Right cardiac atrium (tissue), 5 donors: Measurements from ENCODE around the gene SKA2. TPM values are rescaled to one million over a fixed set of nuclear protein-coding genes. Genes with fewer than 3 reads are reported as not detected.
A peak's percentile ranks its signal among the peaks of the same experiment; 100 is the strongest.
"Not testable (repeated sequence)": the region's sequence is repeated elsewhere in the genome, so short reads cannot be mapped to it uniquely, and the experiment has no call there.

ENCODE experiments used
- ATAC-seq, 2 donors: fragments of 200-7000 bp; cut with Tn5 transposase; one replicate each; pipeline versions ENCODE4 v1.8.0 to v1.9.1; 2020; ENCODE audit warnings: moderate library complexity in 2 of 2, mild to moderate bottlenecking in 1 of 2
- DNase-seq, 3 donors: peaks; one replicate each; pipeline ENCODE4 v3.0.0-alpha.2; 2020
- H3K27ac ChIP-seq: one replicate; pipeline ENCODE4 v1.5.1; 2013; ENCODE audit warnings: mild to moderate bottlenecking, low read length, control low read depth, moderate library complexity
- H3K27me3 ChIP-seq: one replicate; pipeline ENCODE4 v1.6.1; 2013; ENCODE audit not compliant: control insufficient read depth, insufficient read depth
- H3K4me1 ChIP-seq: one replicate; pipeline ENCODE4 v1.6.1; 2013; ENCODE audit warnings: low read length; ENCODE audit not compliant: control insufficient read depth, insufficient read depth
- H3K4me3 ChIP-seq: one replicate; pipeline ENCODE4 v1.5.1; 2013; ENCODE audit warnings: low read length, control low read depth
- H3K9me3 ChIP-seq: one replicate; pipeline ENCODE4 v1.6.1; 2013; ENCODE audit warnings: low read length; ENCODE audit not compliant: control insufficient read depth
- WGBS: extraction: QIAGEN DNeasy Blood & Tissue Kit; methylation state at CpG from one replicate; pipeline ENCODE4 v1.1.7; 2013; 5-methylcytosine and 5-hydroxymethylcytosine counted together
- intact Hi-C, 4 donors: fragments of 100-400 bp; cut with DNase I; formaldehyde crosslinking; loops; one replicate each; pipeline versions ENCODE4 v1.11.0 to v1.14.0; 2022 to 2023
- polyA plus RNA-seq: library from polyadenylated mRNA; stranded (reverse); fragments of 200-250 nt; gene quantifications from one replicate; pipeline ENCODE4 v1.2.3, GENCODE V29; 2013
- total RNA-seq, 4 donors: library from RNA; stranded (reverse); fragmentation: NEBNext Ultra II Directional; extraction: Animal tissue kit (Norgen Biotek cat#: 25700); gene quantifications; one replicate each; pipeline ENCODE4 v1.2.1, GENCODE V29; 2021
- donor health status: healthy with polysubstance abuse.
- donor health status: DM: no; HTN: yes; CAD: no.
- donor health status: DM: no; HTN: no; CAD: no.
- donor health status: DM: no; HTN: yes; CAD: no; lungs with severe emphysema.
- donor health status: DM: yes; HTN: yes; CAD: no.

SKA2 gene
- total and polyA plus RNA-seq, 5 donors, result 29.9 to 44.5 (median 33.1) TPM

- H3K4me3 ChIP-seq, result no peak overlapping the region
- ATAC-seq (no peak), DNase-seq (no peak)
- H3K4me1 ChIP-seq, result no peaks in the 10 kb centered on the region
- H3K27ac ChIP-seq, result no peak overlapping the region
- no peaks in the 10 kb centered on the region for H3K27me3 ChIP-seq
- 94% methylated on average over 1 of the region's 1 CpG for WGBS
- no peaks in the 10 kb centered on the region for H3K9me3 ChIP-seq
- intact Hi-C loops, result no loop called here
These were observed 53.8 kb downstream of the SKA2 start for GRCh38 chr17:59101178-59101577.

- Histone ChIP-seq H3K4me3 (no peak overlapping the region), H3K4me1 (peaks cover 3% of the 10 kb centered on the region), H3K9me3 (no peaks in the 10 kb centered on the region), H3K27me3 (no peaks in the 10 kb centered on the region), H3K27ac (no peak overlapping the region)
- ATAC-seq (no peak), DNase-seq (no peak)
- intact Hi-C loops, result no loop called here
These were observed 57.1 kb downstream of the SKA2 start for GRCh38 chr17:59097876-59098275.

GRCh38 chr17:59094861-59095530 lies 60.0 kb downstream of the SKA2 start:
- WGBS, result 83% methylated on average over 6 of the region's 6 CpGs
- intact Hi-C loops, result no loop called here
- Histone ChIP-seq H3K4me3 (no peak overlapping the region), H3K27ac (no peak overlapping the region), H3K4me1 (peaks cover 3% of the 10 kb centered on the region), H3K27me3 (no peaks in the 10 kb centered on the region), H3K9me3 (no peaks in the 10 kb centered on the region)
- DNase-seq (no peak), ATAC-seq (no peak)

GRCh38 chr17:59093702-59094231 lies 61.2 kb downstream of the SKA2 start:
- Histone ChIP-seq H3K4me1 (peaks cover 3% of the 10 kb centered on the region), H3K27me3 (no peaks in the 10 kb centered on the region), H3K9me3 (no peaks in the 10 kb centered on the region), H3K27ac (no peak overlapping the region), H3K4me3 (peak overlapping the region; percentile 15)
- WGBS, result 15% methylated on average over 8 of the region's 8 CpGs
- DNase-seq, result peak in 2 of 3 donors; percentile 56 to 72
- intact Hi-C loops, result no loop called here
- ATAC-seq, result peak; percentile 73 to 79

GRCh38 chr17:59093145-59093701 lies 61.8 kb downstream of the SKA2 start:
- Histone ChIP-seq H3K4me3 (peak overlapping the region; percentile 15), H3K9me3 (no peaks in the 10 kb centered on the region), H3K27ac (no peak overlapping the region), H3K4me1 (peaks cover 3% of the 10 kb centered on the region), H3K27me3 (no peaks in the 10 kb centered on the region)
- 22% methylated on average over 4 of the region's 4 CpGs for WGBS
- intact Hi-C loops, result no loop called here
- no peak for DNase-seq
- peak; percentile 11 to 19 for ATAC-seq

GRCh38 chr17:59090593-59090992 lies 64.4 kb downstream of the SKA2 start:
- DNase-seq, H3K4me3 ChIP-seq, H3K27ac ChIP-seq, H3K9me3 ChIP-seq, ATAC-seq, H3K27me3 ChIP-seq, intact Hi-C loops, H3K4me1 ChIP-seq: not testable (repeated sequence)
- WGBS, result 94% methylated on average over 12 of the region's 12 CpGs

GRCh38 chr17:59084154-59084553 lies 70.8 kb downstream of the SKA2 start:
- Histone ChIP-seq H3K9me3 (no peaks in the 10 kb centered on the region), H3K27me3 (no peaks in the 10 kb centered on the region), H3K27ac (no peak overlapping the region), H3K4me3 (no peak overlapping the region), H3K4me1 (no peaks in the 10 kb centered on the region)
- intact Hi-C loops, result no loop called here
- ATAC-seq (no peak), DNase-seq (no peak)
- 95% methylated on average over 4 of the region's 4 CpGs for WGBS

GRCh38 chr17:59074494-59074893 lies 80.5 kb downstream of the SKA2 start:
- Histone ChIP-seq H3K9me3 (no peaks in the 10 kb centered on the region), H3K4me1 (no peaks in the 10 kb centered on the region), H3K27ac (no peak overlapping the region), H3K4me3 (no peak overlapping the region), H3K27me3 (no peaks in the 10 kb centered on the region)
- no peak for DNase-seq
- intact Hi-C loops, result no loop called here
- ATAC-seq, result no peak

- intact Hi-C loops, result no loop called here
- Histone ChIP-seq H3K4me1 (no peaks in the 10 kb centered on the region), H3K9me3 (no peaks in the 10 kb centered on the region), H3K27me3 (no peaks in the 10 kb centered on the region), H3K4me3 (no peak overlapping the region), H3K27ac (no peak overlapping the region)
- DNase-seq, result no peak
- no peak for ATAC-seq
- WGBS, result 100% methylated on average over 1 of the region's 1 CpG
These were observed 81.0 kb downstream of the SKA2 start for GRCh38 chr17:59073972-59074371.

- H3K4me1 ChIP-seq, result no peaks in the 10 kb centered on the region
- no peak for ATAC-seq
- WGBS, result 94% methylated on average over 1 of the region's 1 CpG
- intact Hi-C loops, result no loop called here
- no peak overlapping the region for H3K4me3 ChIP-seq
- DNase-seq, result no peak
- no peaks in the 10 kb centered on the region for H3K9me3 ChIP-seq
- no peaks in the 10 kb centered on the region for H3K27me3 ChIP-seq
- no peak overlapping the region for H3K27ac ChIP-seq
These were observed 85.1 kb downstream of the SKA2 start for GRCh38 chr17:59069856-59070255.

GRCh38 chr17:59067756-59068155 lies 87.2 kb downstream of the SKA2 start:
- DNase-seq, result no peak
- no peak overlapping the region for H3K4me3 ChIP-seq
- no peaks in the 10 kb centered on the region for H3K27me3 ChIP-seq
- H3K9me3 ChIP-seq, result no peaks in the 10 kb centered on the region
- no peak for ATAC-seq
- no peak overlapping the region for H3K27ac ChIP-seq
- H3K4me1 ChIP-seq, result no peaks in the 10 kb centered on the region
- intact Hi-C loops, result no loop called here
- WGBS, result 97% methylated on average over 6 of the region's 6 CpGs
